ENCODE measurements around the gene CPD.
A peak's percentile ranks its signal among the peaks of the same experiment; 100 is the strongest.
"Not testable (repeated sequence)": the region's sequence is repeated elsewhere in the genome, so short reads cannot be mapped to it uniquely, and the experiment has no call there.

Gene CPD

DNA sequence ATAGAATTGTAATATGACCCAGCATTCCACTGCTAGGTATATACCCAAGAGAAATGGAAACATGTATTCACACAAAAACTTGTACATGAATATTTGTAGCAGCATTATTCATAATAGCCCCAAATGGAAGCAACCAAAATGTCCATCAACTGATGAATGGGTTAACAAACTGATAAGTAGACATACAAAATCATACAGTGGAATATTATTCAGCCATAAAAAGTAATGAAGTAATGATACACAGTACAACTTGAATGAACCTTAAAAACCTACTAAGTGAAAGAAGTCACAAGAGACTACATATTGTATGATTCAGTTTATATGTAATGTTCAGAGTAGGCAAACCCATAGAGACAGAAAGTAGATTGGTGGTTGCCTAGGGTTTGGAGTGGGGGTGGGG is 58.0 kb downstream of the CPD start:
- DNase-seq, result no peak

DNA sequence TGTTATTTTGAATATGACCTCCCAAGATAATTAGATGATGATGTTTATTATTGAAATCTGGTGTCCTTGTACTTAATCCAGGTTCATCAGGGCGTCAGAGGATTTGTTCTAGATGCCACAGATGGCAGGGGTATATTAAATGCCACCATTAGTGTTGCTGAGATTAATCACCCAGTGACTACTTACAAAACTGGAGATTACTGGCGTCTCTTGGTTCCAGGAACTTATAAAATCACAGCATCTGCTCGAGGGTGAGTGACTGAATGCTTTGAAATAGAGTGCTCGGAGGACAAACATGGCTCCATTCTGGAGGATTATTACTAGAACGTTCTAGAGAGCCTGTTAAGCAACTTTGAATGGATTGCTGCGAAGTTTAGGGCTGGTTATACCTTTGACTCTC is 65.0 kb downstream of the CPD start:
- no peak for DNase-seq

DNA sequence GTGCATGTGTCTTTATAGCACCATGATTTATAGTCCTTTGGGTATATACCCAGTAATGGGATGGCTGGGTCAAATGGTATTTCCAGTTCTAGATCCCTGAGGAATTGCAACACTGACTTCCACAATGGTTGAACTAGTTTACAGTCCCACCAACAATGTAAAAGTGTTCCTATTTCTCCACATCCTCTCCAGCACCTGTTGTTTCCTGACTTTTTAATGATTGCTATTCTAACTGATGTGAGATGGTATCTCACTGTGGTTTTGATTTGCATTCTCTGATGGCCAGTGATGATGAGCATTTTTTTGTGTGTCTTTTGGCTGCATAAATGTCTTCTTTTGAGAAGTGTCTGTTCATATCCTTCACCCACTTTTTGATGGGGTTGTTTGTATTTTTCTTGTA is 67.9 kb downstream of the CPD start:
- not testable (repeated sequence) for DNase-seq

DNA sequence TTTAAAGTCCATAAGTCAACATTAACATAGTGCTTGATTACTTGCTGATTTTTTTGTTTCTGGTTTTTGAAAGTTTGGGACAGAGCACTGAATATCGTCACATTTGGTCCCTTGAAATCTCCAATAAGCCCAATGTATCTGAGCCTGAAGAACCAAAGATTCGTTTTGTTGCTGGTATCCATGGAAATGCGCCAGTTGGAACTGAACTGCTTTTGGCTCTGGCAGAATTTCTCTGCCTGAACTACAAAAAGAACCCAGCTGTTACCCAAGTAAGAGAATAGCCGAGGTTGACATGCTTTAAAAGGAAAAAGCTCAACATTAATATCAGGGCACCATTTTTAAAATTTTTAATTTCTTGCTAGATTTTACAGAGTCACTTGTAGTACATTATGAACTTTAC is 70.8 kb downstream of the CPD start:
- no peak for DNase-seq

DNA sequence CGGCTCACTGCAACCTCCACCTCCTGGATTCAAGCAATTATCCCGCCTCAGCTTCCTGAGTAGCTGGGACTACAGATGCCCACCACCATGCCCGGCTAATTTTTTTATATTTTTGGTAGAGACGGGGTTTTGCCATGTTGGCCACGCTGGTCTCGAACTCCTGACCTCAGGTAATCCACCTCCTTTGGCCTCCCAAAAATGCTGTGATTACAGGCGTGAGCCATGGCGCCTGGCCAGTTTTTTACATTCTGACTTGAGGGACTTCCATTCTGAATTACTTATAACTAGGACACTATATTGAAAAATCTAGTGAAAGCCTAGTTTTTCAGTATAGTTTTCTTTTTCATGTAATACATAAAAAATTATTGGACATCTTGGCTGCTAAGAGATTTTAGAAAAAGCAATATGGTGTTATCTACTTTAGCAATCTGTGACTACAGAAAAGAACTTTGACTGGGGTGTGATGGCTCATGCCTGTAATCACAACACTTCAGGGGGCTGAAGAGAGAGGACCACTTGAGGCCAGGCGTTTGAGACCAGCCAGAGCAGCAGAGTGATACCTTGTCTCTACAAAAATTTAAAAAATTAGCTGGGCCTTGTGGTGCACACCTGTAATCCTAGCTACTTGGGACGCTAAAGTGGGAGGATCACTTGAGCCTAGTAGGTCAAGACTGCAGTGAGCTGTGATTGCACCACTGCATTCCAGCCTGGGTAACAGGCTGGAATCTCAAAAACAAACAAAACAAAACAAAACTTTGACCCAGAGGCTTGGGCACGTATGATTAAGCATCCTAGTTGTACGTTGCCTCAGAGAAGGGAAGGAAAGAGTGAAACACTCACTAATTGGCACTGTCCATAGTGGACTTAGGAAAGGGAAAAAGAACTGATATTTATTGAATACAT is 71.6 kb downstream of the CPD start:
- DNase-seq, result no peak

DNA sequence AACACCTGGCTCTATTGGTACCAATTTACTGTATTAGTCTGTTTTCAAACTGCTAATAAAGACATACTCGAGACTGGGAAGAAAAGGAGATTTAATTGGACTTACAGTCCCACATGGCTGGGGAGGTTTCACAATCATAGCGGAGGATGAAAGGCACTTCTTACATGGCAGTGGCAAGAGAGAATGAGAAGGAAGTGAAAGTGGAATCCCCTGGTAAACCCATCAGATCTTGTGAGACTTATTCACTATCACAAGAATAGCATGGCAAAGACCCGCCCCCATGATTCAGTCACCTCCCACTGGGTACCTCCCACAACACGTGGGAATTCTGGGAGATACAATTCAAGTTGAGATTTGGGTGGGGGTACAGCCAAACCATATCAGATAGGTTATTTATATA is 75.9 kb downstream of the CPD start:
- no peak for DNase-seq

DNA sequence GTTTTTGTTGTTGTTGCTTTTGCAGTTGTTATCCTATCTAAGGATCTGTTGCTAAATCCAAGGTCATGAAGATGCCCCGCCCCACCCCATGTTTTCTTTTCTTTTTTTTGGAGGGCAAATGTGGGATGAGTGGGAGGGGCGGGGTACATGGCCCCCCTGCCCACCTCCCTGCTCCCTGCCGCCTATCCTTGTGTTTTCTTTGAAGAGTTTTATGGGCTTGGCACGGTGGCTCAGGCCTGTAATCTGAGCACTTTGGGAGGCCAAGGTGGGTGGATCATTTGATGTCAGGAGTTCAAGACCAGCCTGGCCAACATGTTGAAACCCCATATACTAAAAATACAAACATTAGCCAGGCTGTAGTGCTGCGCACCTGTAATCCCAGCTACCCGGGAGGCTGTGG is 79.6 kb downstream of the CPD start:
- no peak for DNase-seq

DNA sequence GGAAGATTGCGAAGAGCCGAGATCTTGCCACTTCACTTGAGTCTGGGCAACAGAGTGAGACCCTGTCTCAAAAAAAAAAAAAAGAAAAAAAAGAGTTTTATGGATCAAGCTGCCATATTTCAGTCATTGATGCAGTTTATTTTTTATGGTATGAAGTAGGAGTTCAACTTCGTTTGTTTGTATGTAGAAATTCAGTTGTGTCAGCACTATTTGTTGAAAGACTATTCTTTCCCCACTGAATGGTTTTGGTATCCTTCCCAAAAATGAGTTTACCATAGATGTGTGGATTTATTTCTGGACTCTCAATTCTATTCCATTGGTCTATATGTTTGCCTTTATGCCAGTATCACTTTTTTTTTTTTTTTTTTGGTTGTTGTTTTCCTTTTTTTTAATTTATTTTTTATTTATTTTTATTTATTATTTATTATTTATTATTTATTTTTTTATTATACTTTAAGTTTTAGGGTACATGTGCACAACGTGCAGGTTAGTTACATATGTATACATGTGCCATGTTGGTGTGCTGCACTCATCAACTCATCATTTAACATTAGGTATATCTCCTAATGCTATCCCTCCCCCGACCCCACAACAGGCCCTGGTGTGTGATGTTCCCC is 80.2 kb downstream of the CPD start:
- not testable (repeated sequence) for DNase-seq

DNA sequence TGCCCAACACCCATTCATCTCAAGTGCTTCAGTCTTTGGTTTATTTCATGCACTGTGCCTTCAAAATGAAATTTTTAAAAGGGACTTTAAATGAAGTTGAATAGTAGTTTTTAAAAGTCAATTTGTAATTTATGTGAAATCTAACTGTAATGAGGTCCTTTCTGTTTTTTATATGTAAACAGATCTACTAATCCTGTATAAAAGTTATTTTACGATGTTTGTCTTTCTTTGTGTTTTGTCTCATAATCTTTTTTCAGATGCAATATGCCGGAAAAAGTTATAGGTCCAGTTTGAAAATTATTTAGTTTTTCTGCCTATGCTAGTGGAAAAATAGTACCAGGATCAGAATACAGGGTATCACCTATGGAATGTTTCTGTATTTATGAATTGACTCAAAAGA is 89.7 kb downstream of the CPD start:
- no peak for DNase-seq

DNA sequence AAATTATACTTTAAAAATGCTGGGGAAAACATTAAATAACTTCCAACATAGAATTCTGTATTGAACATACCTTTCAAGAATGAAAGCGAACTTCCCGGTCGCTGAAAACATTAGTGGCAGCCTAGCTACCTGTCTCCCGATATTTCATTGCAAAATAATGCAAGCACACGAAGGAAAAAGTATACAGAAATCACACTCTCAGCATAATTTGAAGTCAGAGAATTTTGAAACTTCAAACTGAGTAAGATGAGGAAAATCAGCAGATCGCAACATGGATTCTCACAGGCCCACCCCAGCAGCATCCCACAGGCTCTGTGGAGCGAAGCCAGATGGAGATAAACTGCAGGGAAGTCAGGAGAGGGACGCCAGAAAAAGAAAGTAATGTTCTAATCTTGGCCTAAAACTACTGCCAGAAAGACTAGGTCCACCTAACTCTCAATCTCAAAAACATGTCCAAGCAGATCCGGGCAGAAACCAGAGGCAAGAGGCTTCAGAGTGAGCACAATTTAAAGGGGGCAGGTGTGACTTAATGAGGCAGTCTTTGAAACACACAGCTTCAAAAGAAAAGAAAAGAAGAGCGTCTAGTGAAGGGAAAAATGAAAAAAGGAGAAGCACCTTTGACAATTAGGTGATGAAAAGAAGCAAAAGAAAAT is 93.6 kb downstream of the CPD start:
- DNase-seq, result no peak

DNA sequence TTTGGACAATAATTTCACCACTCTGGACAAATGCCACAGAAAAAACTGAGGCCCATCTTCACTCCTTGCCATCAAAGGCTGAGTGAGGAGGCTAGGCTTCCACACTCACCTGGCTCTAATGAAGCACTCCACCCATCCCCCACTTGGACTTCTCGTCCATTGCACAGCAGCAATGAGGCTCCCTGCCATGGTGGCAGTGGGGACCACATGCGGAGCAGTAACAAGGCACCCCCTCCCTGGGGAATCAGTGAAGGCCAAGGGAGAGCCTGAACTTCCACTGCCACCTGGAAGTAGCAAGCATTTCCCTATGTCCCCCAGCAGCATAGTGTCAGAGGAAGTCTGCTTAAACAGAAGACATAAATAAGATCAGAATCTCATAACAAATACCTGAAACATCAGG is 96.5 kb downstream of the CPD start:
- no peak for DNase-seq

DNA sequence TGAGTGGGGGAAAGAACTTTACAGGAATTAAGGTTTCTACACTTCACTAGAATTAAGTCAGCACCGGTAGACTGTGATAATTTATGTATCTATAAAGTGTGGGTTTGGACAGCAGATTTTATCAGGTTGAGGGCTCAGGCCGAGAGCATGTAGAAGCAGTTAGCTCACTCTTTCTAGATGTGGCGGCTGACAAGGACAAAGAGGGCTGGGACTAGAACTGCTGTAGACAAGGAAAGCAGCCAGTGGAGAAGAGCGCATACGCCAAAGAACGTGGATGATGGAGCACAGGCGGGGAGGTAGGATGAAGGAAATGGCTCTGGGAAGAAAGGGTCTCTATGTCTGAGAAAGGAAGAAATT is 98.0 kb downstream of the CPD start:
- DNase-seq, result no peak

DNA sequence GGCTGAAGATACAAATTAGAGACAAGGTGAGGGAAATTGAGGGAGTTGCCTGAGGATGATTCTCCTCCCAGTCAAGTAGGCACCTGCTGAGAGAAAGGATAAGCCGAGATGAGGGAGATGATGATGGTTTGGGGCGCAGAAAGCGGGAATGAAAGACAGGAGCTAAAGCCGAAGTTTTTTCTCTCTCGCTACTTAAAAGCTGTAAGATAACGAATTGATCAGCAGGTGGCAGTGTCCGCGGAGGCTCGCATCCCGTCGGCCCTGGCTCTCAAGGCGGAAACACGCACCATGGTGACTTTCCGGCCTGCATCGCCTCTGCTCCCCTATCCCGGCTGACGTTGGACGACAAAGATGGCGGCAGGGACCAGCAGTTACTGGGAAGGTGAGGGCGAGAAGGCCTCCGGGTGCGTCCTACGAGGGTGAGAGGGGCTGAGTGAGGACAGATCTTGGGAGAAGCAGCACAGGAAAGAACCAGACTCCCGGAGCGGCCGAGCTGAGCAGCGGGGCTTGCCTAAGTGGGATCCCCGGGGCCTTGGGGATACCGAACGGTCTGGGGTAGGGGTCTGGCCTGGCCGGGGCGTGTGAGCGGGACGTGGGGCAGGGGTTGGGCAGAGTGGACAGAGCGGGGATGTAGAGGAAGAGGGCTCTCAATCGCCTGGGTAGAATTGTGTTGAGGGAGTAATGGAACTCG is 98.5 kb downstream of the CPD start, which contains the start of gene GOSR1:
GOSR1 (plus strand) TSS at position 326 of the 691 bp plus-strand sequence; CDS start at position 352, 26 bp downstream.
- DNase-seq, result peak; percentile 71

DNA sequence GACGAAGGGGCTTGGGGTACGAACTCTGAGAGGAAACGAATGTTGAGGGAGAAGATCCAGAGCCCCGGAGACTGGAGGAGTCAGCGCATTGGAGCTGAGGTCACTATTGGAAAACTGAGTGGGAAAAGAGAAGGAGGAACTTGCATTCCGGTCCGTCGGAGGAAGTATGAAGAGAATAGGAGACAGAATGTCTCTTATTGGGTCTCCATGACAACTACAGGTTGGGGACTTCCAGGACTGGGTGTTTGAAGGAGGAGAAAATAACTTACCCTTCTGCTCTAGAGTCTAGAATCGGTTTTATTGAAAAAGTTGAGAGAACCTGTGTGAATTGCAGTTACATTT is 99.0 kb downstream of the CPD start:
- no peak for DNase-seq

DNA sequence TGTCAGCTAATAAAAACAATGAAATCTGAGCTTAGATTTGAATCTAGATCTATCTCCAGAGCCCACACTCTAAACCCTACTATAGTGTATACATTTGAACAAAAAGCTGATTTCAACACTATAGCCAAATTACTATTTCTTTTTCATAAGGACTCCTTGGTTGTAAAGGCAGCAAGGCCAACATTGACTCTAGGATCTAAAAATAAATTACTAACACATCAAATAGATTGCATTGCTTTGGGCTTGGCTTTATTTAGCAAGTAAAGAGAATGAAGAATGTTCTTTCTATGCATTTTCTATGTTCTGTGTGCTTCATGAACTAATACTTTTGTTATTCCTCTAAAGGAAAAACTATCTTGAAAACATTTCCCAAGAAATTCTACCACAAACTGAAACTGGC is 103.8 kb downstream of the CPD start:
- DNase-seq, result no peak

DNA sequence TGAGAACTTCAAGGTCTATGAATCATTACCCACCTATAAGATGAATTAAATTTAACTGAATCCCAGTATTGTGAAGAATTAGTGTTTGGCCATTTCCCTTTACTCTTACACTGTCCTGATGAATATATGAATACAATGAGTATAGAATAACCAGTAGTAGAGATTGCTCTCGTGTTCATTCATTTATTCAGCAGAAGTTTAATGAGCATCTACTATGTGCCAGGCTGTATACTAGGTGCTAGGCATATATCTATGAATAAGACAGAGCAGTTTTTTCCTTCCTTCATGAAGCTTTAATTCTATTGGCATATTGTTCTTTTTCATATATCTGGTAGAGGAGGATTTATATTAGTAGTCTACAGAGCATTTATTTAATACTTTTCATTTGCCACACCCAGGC is 104.4 kb downstream of the CPD start:
- DNase-seq, result no peak

DNA sequence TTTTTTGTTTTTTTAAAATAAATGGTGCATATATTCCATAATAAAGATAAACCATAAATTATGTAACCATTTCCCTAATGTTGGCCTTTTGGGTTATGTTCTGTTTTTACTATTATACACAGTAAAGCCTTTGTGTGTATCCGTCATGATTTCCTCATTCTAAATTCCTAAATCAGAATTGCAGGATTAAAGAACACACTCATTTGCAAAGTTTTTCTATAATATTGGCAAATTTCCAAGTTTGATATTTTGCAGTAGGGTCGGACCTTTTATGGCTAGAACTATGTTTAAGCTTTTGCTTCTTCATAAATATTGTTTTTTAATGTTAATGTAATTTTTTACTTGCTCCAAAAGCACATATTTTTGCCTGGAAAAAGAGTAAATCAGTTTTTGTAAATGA is 115.1 kb downstream of the CPD start:
- no peak for DNase-seq

DNA sequence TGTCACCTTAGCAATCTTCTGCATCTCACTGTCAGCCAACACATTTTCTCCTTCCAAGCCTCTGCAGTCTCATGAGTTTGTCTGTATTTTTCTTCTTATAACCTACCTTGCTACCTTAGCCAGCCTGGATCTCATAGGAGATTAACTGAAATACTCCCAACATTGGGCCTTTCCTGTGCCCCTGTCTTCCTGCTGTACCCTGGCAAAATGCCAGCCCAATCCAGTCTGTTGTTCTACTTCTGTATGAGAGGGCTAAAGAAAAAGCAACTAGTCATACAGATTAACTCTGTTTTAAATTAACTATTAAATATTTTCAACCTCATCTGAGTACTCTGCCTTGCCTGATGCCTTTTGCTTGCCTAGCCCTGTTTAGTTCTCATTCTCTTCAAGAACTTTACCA is 116.9 kb downstream of the CPD start:
- no peak for DNase-seq

DNA sequence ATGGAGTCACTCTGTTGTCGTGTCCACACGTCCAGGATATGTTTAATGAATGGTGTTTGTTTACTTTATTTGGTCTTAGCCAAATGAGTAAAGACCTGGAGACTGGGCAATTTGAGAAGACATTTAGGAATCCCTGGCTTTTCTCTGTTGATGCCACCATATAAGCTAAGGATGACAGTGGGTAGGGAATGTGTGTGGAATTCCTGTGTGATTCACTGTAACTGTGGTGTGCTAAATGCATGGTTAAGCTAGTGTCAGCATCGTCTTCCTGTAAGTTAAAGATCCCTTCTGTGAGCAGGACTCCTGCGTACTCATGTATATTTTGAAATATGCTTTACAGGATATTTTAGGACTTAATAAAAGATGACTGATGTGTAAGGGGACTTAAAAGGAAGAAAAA is 124.8 kb downstream of the CPD start:
- no peak for DNase-seq

DNA sequence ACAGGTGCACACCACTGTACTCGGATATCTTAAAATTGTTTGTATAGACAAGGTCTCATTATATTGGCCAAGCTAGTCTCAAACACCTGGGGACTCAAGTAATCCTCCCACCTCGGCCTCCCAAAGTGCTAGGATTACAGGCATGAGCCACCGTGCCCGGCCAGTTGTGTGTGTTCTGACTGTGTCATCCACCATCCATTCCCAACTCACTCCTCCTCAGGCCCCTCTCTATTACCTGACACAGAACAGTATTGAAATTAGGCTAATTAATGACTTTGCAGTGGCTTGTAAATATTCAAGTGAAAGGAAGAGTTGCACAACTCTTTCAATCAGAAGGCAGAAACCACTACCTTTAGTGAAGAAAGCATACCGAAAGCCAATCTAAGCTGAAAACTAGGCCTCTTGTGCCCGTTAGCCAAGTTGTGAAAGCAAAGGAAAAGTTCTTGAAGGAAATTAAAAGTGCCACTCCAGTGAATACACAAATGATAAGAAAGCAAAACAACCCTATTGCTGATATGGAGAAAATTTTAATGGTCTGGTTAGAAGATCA is 127.2 kb downstream of the CPD start:
- no peak for DNase-seq

DNA sequence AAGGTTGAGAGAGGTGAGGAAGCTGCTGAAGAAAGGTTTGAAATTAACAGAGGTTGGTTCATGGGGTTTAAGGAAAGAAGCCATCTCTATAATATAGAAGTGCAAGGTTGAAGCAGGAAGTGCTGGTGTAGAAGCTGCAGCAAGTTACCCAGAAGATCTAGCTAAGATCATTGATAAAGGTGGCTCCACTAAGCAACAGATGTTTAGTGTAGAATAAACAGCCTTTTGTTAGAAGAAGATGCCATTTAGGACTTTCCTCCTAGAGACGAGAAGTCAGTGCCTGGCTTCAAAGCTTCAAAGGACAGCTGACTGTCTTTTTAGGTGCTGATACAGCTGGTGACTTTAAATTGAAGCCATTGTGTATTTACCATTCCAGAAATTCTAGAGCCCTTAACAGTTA is 127.8 kb downstream of the CPD start:
- DNase-seq, result no peak

DNA sequence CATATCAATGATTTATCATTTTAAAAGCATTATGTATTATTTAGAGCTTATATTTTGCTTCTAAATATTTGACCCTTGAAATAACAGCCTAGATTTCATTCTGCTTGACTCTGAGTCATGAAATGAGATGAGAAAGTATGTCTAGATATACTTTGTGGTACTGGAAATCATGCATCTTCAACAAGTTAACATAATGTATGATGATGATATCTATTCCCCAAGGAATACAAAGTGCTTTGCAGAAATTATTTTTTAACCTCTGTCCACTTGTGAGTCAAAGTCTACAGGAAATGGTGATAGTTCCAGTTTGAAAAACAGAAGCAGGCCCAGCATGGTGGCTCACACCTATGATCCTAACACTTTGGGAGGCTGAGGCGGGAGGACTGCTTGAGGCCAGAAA is 134.6 kb downstream of the CPD start:
- DNase-seq, result no peak

DNA sequence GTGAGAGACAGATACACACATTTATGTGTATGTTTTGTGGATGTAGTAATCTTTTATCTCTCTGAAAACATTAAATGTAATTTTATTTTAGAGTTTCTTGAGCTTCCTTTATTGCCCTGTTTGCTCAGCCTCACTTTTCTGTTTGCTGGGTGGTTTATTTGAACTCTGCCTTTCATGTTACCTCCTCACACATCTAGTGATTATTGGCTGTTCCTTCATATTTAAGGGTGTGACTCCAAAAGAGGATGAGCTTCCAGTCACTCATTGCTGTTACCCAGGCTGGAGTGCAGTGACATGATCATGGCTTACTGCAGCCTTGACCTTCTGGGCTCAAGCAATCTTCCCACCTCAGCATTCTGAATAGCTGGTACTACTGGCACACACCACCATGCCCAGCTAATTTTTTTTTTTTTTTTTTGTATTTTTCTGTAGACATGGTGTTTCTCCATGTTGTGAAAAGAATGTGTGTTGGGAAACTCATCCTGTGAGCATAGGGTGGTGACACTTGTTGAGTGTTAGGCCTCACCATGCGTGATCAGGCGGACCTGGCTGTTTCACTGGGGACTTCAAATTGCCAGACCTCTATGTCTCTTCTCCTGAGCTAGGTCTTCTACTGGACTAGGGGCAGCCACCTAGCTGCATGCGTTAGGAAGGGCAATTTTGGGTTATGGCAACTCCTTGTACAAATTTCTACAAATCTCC is 136.3 kb downstream of the CPD start:
- no peak for DNase-seq
